SU-DHL-6 (cell line): ENCODE results near the gene GINS1.
"Not testable (repeated sequence)": the region's sequence is repeated elsewhere in the genome, so short reads cannot be mapped to it uniquely, and the experiment has no call there.

Experiments used
- H2AFZ ChIP-seq: fragments of 200-600 bp; sonication (generic); 2 replicates; pipeline ENCODE4 v1.6.1; 2014; ENCODE audit warnings: low read depth, mild to moderate bottlenecking, moderate library complexity, mixed read lengths, antibody characterized with exemption, low read length; ENCODE audit not compliant: severe bottlenecking
- H3F3A ChIP-seq: fragments of 200-600 bp; shearing (Covaris generic); 2 replicates; pipeline ENCODE4 v1.6.0; 2016; ENCODE audit warnings: antibody characterized with exemption, mild to moderate bottlenecking; ENCODE audit not compliant: insufficient read depth
- H3K27ac ChIP-seq: fragments of 200-600 bp; sonication (generic); 2 replicates; pipeline ENCODE4 v1.5.1; 2016; ENCODE audit warnings: low read depth, mild to moderate bottlenecking, low read length, moderate library complexity, mixed read lengths
- H3K27me3 ChIP-seq: fragments of 200-600 bp; sonication (generic), shearing (Covaris generic); 2 replicates; pipeline ENCODE4 v1.6.0; 2014; ENCODE audit warnings: mild to moderate bottlenecking, low read length
- H3K36me3 ChIP-seq: fragments of 200-600 bp; sonication (generic); 2 replicates; pipeline ENCODE4 v1.6.1; 2014; ENCODE audit warnings: mild to moderate bottlenecking, low read length, mixed read lengths
- H3K4me2 ChIP-seq: fragments of 300-600, 200-600 bp; shearing (Covaris generic), sonication (generic); 2 replicates; pipeline ENCODE4 v1.6.0; 2014; ENCODE audit warnings: low read length, low read depth, mild to moderate bottlenecking; ENCODE audit not compliant: poor library complexity, severe bottlenecking
- H3K4me3 ChIP-seq: fragments of 200-600 bp; sonication (generic); 2 replicates; pipeline ENCODE4 v1.5.1; 2014; ENCODE audit warnings: antibody characterized with exemption, low read length, mild to moderate bottlenecking, mixed read lengths; ENCODE audit not compliant: insufficient read depth, poor library complexity, severe bottlenecking
- H3K79me2 ChIP-seq: fragments of 200-600 bp; sonication (generic); 2 replicates; pipeline ENCODE4 v1.6.1; 2014; ENCODE audit warnings: mild to moderate bottlenecking, low read length, moderate library complexity; ENCODE audit not compliant: insufficient read depth
- H3K9ac ChIP-seq: fragments of 200-600 bp; sonication (generic); 2 replicates; pipeline ENCODE4 v1.7.0; 2014; ENCODE audit warnings: mild to moderate bottlenecking, low read length
- H3K9me2 ChIP-seq: fragments of 200-600 bp; sonication (generic); replicated peaks from 2 replicates; pipeline ENCODE4 v1.6.1; 2014; ENCODE audit warnings: low read length; ENCODE audit not compliant: insufficient read depth
- H3K9me3 ChIP-seq: fragments of 200-600 bp; sonication (generic); 2 replicates; pipeline ENCODE4 v1.6.1; 2014; ENCODE audit warnings: low read length, mixed read lengths; ENCODE audit not compliant: insufficient read depth
- H4K20me1 ChIP-seq: fragments of 200-600 bp; sonication (generic); 2 replicates; pipeline ENCODE4 v1.6.1; 2014; ENCODE audit warnings: low read depth, mild to moderate bottlenecking, antibody characterized with exemption, low read length, moderate library complexity, mixed read lengths
- EZH2phosphoT487 ChIP-seq: fragments of 200-600 bp; sonication (generic), shearing (Covaris generic); conservative IDR thresholded peaks from 2 replicates; pipeline ENCODE4 v1.6.1; 2018; ENCODE audit warnings: mild to moderate bottlenecking, antibody characterized with exemption, low read length, moderate library complexity, mixed read lengths
- TF ChIP-seq, protein P1 (sequence below): fragments of 200-600 bp; sonication (generic); IDR thresholded peaks from one replicate; pipeline ENCODE4 v1.5.1; 2017; ENCODE audit warnings: antibody characterized with exemption, mild to moderate bottlenecking, low read length, moderate library complexity; ENCODE audit not compliant: insufficient read depth, poor library complexity, severe bottlenecking

GINS1 gene

DNA sequence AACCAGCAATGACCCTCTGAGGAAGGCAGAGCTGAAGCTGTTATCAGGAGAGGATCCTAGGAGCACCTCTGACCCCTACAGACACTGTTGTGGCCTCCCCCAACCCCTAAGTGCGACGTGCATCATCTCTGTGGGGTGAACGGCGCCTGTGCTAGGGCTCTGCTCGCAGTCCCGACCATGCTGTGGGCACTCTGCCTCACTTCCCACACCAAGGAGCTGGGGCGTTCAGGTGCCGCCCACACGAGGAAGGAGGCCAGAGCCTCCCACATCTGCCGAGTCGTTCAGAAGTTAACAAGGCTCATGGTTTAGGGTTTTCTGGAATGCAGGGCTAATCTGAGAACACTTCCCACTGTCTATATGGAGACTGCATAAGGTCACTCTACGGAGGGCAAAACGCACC is 62.1 kb downstream of the GINS1 start:
- Histone ChIP-seq H3K9ac (no peak overlapping the region), H4K20me1 (no peaks in the 10 kb centered on the region), H3K36me3 (no peaks in the 10 kb centered on the region), H3K4me3 (no peak overlapping the region), H3K79me2 (no peaks in the 10 kb centered on the region), H3K4me2 (no peak overlapping the region), H3K27ac (no peak overlapping the region), H3F3A (no peaks in the 10 kb centered on the region), H3K9me3 (no peaks in the 10 kb centered on the region), H2AFZ (no peak overlapping the region), H3K27me3 (no peaks in the 10 kb centered on the region), H3K9me2 (no peaks in the 10 kb centered on the region)
- no peak for TF ChIP-seq EZH2phosphoT487
- TF ChIP-seq, protein P1, sequence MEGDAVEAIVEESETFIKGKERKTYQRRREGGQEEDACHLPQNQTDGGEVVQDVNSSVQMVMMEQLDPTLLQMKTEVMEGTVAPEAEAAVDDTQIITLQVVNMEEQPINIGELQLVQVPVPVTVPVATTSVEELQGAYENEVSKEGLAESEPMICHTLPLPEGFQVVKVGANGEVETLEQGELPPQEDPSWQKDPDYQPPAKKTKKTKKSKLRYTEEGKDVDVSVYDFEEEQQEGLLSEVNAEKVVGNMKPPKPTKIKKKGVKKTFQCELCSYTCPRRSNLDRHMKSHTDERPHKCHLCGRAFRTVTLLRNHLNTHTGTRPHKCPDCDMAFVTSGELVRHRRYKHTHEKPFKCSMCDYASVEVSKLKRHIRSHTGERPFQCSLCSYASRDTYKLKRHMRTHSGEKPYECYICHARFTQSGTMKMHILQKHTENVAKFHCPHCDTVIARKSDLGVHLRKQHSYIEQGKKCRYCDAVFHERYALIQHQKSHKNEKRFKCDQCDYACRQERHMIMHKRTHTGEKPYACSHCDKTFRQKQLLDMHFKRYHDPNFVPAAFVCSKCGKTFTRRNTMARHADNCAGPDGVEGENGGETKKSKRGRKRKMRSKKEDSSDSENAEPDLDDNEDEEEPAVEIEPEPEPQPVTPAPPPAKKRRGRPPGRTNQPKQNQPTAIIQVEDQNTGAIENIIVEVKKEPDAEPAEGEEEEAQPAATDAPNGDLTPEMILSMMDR, result no peak

DNA sequence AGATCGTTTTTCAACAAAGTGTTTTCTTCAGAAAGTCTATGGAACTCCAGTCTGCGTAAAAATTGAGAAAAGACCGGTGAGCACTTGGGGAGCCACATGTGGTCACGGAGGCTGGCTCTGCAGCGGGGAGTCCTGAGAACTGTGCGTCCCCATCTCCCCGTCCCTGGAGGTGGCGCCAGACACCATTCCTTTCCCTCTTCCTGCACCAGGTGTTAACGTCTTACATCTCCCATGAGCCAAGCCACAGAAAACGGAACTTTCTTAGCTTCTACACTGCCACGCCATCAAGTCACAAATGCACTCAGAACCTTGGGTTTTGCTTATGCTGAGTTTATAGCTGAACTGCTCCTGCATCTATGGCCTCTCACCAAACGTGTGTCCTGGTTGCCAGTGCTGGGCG is 62.6 kb downstream of the GINS1 start:
- Histone ChIP-seq H3K4me2 (no peak overlapping the region), H4K20me1 (no peaks in the 10 kb centered on the region), H3K9me2 (no peaks in the 10 kb centered on the region), H3K27ac (no peak overlapping the region), H3F3A (no peaks in the 10 kb centered on the region), H3K9me3 (no peaks in the 10 kb centered on the region), H3K4me3 (no peak overlapping the region), H3K9ac (no peak overlapping the region), H3K36me3 (no peaks in the 10 kb centered on the region), H3K27me3 (no peaks in the 10 kb centered on the region), H3K79me2 (no peaks in the 10 kb centered on the region), H2AFZ (no peak overlapping the region)
- no peak for TF ChIP-seq EZH2phosphoT487
- TF ChIP-seq, protein P1, result peak; percentile 28

DNA sequence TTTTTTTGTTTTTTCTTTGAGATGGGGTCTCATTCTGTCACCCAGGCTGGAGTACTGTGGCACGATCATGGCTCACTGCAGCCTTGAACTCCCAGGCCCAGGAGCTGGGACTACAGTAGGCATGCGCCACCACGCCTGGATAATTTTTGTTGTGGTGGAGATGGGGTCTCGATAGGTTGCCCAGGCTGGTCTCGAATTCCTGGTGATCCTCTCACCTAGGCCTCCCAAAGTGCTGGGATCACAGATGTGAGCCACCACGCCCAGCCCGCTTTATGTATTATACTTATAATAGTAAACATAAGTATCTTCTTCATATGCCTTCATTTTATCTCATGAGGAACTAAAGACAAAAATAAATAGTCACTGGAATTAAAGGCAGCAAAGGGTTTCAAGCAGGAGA is 63.5 kb downstream of the GINS1 start:
- Histone ChIP-seq H3K4me3 (no peak overlapping the region), H3K9me2 (no peaks in the 10 kb centered on the region), H4K20me1 (no peaks in the 10 kb centered on the region), H3K4me2 (no peak overlapping the region), H3K79me2 (no peaks in the 10 kb centered on the region), H3K9me3 (no peaks in the 10 kb centered on the region), H2AFZ (no peak overlapping the region), H3K9ac (no peak overlapping the region), H3F3A (no peaks in the 10 kb centered on the region), H3K27me3 (no peaks in the 10 kb centered on the region), H3K36me3 (no peaks in the 10 kb centered on the region), H3K27ac (no peak overlapping the region)
- TF ChIP-seq, protein P1, result no peak
- TF ChIP-seq EZH2phosphoT487, result no peak

DNA sequence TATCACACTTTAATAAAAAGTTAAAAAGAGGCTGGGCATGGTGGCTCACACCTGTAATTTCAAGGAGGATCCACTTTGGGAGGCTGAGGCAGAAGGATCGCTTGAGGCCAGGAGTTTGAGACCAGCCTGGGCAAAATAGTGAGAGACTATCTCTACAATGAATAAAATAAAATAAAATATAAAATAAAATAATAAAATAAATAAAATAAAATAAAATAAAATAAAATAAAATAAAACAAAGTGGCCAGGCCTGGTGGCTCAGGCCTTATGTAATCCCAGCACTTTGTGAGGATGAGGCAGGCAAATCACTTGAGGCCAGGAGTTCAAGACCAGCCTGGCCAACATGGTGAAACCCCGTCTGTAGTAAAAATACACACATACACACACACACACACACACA is 65.8 kb downstream of the GINS1 start:
- not testable (repeated sequence) for H3K4me3 ChIP-seq, H3K79me2 ChIP-seq, H3K27ac ChIP-seq, H4K20me1 ChIP-seq, H3K4me2 ChIP-seq, H2AFZ ChIP-seq, H3F3A ChIP-seq, H3K27me3 ChIP-seq, H3K9me2 ChIP-seq, H3K9ac ChIP-seq, H3K36me3 ChIP-seq, H3K9me3 ChIP-seq
